AG20443 (cell line): Measurements from ENCODE around the gene NEU3.

Experiments
- DNase-seq: peaks from one replicate; pipeline ENCODE4 v3.0.0; 2012; ENCODE audit warnings: low spot score, mixed read lengths

The NEU3 gene

GRCh38 chr11:75063741-75064314 is 75.1 kb downstream of the NEU3 start:
- no peak for DNase-seq

GRCh38 chr11:75066061-75066460 is 77.3 kb downstream of the NEU3 start:
- DNase-seq: no peak
